SIG-M5 (cell line): Measurements from ENCODE around the gene TMEM143.
"Not testable (repeated sequence)": the region's sequence is repeated elsewhere in the genome, so short reads cannot be mapped to it uniquely, and the experiment has no call there.

Source experiments
- DNase-seq: peaks from one replicate; lab custom pipeline; 2025; lab: John Stamatoyannopoulos, UW

Gene TMEM143

GRCh38 chr19:48391100-48392005 is 27.6 kb upstream of the TMEM143 start, which contains the start of gene KDELR1:
KDELR1 (minus strand) TSS chr19:48391551; CDS start chr19:48391358, 193 bp downstream.
- DNase-seq = no peak

GRCh38 chr19:48390188-48391099 is 26.7 kb upstream of the TMEM143 start:
- DNase-seq = no peak

DNA sequence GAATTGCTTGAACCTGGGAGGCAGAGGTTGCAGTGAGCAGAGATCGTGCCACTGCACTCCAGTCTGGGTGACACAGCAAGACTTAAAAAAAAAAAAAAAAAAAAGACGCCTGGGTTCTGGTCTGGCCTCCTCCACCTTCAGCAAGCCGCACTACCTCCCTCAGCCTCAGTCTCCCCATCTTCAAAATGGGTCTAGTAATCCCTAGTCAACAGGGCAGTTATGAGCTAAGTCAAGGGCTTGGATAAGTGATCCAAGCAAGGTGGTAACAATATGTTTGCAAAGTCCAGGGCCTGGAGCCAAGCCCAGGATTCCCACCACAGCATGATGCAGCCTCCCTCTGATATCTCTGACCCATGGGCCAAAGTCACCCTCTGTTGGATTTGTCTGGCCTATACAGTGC is 23.2 kb upstream of the TMEM143 start:
- no peak for DNase-seq

DNA sequence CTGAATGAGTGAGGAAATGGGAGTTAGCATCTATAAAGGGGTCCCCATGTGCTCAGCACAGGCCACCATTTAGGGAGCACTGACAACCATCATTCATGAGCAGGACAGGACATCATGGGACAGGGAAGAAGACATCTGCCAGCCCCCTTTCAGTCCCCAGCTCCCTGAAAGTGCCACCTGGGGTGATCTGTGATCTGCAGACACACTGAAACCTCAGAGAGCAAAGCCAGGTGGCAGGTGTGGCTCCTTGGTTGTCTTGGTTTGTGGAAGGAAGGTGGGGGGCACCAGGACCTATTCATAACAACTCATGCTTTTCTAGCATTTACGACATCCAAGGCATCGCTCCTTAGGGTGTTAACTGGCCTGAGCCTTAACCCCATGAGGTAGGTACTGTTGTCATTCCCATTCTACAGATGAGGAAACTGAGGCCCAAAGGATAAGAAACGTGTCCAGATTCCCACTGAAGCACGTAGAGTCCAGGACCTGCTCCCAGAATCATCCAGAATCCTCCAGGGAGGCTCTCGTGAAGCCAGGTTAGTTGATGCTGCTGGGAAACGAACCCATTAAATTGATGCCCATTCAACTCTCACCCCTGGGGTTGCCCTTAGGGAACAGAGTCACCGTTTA is 21.8 kb upstream of the TMEM143 start:
- DNase-seq = no peak

DNA sequence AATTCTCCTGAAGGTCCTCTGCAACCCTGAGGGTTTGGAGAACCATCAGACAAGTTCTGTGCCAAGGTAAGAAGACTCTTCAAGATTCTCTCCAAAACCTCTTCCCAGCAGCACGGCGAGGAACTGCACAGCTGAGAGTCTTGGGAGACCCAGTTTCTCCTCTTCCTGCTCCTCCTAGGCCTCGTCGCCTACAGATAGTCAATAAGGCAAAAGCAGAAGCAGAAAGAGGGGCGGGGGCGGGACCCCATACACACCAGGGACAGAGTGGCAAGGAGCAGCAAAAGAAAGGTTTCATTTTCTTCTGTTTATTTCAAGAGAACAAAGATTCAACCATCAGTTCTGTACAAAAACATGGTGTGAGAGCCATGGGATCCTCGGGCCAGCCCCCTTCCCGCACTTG is 18.5 kb upstream of the TMEM143 start:
- DNase-seq = no peak

GRCh38 chr19:48381178-48381950 is 17.6 kb upstream of the TMEM143 start:
- no peak for DNase-seq

DNA sequence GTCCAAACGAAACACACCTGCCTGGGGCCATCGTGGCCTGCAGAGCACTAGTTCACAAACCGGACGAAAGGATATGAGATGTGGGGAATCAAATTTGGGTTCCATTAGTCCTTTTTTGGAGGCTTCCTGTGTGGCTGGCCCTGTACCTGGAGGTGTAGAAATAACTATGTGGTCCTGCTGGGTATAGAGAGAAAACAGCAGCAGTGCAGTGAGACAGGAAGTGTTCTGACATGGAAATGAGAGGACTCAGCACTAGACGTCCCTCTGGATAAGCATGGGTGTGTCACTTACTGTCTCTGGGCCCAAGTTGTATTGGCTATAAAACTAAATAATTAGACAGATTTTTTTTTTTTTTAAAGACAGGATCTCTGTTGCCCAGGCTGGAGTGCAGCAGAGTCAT is 15.3 kb upstream of the TMEM143 start:
- no peak for DNase-seq

DNA sequence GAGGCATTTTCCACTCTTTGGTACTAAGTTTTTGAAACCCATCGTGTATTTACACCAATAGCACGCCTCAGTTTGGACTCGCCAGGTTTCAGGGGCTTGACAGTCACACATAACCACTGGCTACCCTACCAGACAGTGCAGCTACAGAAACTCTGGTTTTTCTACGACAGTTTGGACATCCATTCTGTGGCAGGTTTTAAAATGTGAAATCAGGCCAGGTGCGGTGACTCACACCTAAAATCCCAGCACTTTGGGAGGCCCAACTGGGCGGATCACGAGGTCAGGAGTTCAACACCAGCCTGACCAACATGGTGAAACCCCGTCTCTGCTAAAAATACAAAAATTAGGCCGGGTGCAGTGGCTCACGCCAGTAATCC is 14.4 kb upstream of the TMEM143 start:
- DNase-seq = no peak

- DNase-seq = no peak
These were observed 9.8 kb upstream of the TMEM143 start for GRCh38 chr19:48373567-48373966.

- DNase-seq = no peak
These were observed 9.2 kb upstream of the TMEM143 start for GRCh38 chr19:48372904-48373303.

DNA sequence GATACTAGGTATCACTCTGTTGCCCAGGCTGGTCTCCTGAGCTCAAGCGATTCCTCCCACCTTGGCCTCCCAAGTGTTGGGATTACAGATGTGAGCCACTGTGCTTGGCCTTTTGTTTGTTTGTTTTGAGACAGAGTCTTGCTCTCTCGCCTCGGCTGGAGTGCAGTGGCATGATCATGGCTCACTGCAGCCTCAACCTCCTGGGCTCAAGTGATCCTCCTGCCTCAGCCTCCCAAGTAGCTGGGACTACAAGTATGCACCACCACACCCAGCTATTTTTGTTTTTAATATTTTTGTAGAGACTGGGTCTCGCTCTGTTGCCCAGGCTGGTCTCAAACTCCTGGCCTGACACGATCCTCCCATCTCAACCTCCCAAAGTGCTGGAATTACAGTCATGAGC is 8.0 kb upstream of the TMEM143 start:
- not testable (repeated sequence) for DNase-seq

DNA sequence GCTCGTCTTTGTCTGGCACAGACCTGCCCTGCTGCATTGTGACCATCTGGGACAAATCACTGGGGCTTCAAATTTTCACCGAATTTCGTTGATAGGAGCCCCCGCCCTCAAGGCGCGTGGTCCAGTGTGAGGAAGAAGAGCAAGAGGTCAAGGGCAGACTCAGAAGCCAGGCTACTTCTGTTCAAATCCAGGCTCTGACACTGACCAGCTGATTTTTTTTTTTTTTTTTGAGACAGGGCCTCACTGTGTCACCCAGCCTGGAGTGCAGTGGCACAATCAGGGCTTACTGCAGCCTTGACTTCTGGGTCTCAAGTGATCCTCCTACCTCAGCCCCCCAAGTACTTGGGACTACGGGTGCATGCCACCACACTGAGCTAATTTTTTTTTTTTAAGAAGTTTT is 7.6 kb upstream of the TMEM143 start:
- DNase-seq = no peak

DNA sequence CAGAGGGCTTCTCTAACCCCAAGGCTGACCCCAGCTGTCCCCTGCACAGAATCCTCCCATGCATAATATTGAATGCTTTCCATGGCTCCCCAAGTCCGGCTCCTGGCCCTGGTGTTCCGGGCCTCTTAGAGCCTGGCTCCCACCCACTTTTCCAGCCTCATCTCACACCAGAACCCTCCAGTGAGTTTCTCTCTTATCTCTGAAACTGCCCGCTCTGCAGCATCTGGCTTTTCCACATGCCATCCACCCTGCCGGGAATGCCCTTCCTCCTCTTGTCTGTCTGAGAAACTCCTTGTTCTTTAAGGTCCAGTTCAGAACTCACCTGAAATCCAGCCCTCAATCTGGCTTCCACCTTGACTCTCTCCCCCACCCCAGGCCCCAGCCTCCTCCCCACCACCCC is 7.2 kb upstream of the TMEM143 start:
- no peak for DNase-seq

DNA sequence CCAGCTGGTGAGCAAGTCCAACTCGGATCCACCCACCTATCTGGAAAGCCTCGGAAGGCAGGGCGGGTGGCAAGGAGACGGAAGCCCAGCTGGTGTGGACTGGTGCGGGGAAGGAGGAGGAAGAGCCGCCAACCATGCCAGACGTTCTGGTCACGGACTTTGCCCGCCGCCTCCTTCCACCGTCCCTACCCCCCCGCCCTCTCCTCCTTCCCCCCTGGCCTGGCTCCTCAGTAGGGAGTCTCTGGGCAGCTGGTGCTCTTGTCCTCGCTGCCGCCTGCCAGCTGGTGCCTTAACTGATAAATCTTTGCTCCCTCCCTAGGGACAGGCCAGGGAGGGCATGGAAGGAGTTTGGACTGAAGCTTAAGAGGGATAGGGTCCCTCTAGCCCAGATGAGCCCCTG is 5.2 kb upstream of the TMEM143 start:
- no peak for DNase-seq

GRCh38 chr19:48367855-48368254 is 4.1 kb upstream of the TMEM143 start:
- DNase-seq = no peak

GRCh38 chr19:48365602-48366001 is 1.9 kb upstream of the TMEM143 start:
- DNase-seq = no peak

DNA sequence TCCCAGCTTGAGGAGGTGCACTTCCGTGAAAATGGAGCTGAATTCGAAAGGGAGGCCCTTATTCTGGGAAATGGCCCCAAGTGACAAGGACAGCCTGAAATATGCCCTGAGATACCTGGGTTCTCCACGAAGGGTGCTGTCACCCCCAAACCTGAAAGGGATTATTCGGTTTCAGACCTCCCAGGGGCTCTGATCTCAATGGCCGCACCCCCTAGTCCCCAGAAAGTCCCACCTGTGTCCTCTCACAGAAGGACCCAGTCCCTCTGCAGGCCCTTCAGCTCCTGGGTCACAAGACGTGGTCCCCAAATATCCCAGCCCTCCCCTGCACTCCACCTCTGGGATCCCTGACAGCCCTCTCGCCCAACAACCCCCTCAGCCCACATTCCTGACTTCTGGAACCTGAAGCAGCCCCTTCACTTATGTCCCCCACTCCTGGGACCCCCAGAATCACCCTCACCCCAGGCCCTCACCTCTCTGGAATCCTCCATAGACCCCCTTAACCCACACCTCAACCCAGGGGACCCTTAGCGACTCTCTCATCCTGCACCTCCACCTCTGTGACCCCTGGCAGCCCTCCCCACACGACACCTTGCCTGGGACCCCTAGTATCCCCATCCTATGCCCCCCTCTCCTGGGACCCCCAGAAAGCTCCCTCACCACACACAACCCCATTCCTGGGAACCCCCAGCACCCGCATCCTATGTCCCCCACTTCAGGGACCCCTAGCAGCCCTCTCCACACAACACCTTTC is 1.0 kb upstream of the TMEM143 start:
- DNase-seq = no peak

GRCh38 chr19:48363500-48363809 is 285 bp downstream of the TMEM143 start:
- no peak for DNase-seq

DNA sequence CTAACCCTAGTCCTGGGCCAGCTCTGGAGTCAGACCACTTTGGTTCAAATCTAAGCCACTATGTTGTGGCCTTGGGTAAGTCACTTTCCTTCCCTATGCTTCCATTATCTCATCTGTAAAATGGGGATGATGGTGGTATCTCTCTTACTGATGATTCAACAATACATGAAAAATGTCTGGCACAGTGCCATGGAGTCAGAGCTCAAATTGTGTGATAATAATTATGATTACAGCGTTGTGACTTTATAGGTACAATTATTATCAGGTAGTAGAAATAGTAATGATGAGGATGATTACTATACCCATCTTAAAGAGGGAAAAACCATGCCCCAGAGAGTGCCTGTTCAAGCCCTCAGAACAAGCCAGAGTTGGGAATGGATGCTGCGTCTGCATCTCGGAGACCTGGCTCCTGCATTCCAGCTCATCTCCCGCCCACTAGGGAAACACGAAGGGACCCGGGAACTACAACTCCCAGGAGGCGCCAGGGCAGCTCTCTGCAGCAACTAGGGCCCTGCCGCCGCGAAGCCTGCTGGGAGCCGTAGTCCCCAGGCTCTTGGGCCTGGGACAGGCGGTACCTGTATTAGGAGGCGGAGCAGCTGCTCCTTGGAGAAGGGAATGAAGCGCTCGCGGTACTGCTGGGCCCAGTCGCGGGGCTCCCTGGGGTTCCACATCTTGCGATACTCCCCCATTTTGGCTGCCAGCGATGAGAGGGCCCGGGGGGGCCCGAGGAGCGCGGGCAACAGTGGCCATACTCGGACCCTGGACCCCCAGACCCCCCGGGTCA is 832 bp downstream of the TMEM143 start:
- DNase-seq = peak; percentile 66

DNA sequence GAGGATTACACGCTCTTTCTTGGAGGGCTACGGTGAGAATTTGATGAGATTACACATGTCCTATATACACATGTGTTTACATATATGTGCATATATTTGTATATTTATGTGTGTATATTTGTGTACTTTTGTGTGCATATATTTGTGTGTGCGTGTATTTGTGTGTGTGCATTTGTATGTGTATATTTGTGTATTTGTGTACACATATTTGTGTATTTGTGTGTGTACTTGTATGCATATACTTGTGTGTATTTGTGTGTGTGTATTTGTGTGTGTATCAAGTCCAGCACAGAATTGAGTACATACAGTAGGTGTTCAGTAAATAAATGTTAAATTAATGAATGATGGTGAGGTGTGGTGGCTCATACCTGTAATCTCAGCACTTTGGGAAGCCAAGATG is 1.8 kb downstream of the TMEM143 start:
- no peak for DNase-seq
